Natural killer cell (primary cell): Measurements from ENCODE around the gene PCDHB6. TPM values are rescaled to one million over a fixed set of nuclear protein-coding genes. Genes with fewer than 3 reads are reported as not detected.
"Not testable (repeated sequence)": the region's sequence is repeated elsewhere in the genome, so short reads cannot be mapped to it uniquely, and the experiment has no call there.

Experiments
- ATAC-seq, 3 donors: fragments of 150-1000 bp in 2 of 3; fragments of 200-7000 bp in 1 of 3; cut with Tn5 transposase; 1 replicate in 1 of 3; 2 replicates in 2 of 3; pipeline ENCODE4 v1.10.0; 2021; ENCODE audit warnings: mild to moderate bottlenecking in 2 of 3, moderate library complexity in 2 of 3
- DNase-seq, 2 donors: peaks; one replicate each; pipeline versions ENCODE4 v3.0.0 to v3.0.0-alpha.2; 2013 to 2021; ENCODE audit warnings: mixed read lengths in 1 of 2
- H3K27ac ChIP-seq: one replicate; pipeline ENCODE4 v1.5.1; 2013; ENCODE audit warnings: mild to moderate bottlenecking, low read length
- H3K27me3 ChIP-seq: one replicate; pipeline ENCODE4 v1.6.1; 2013; ENCODE audit warnings: low read length; ENCODE audit not compliant: control insufficient read depth, insufficient read depth
- H3K36me3 ChIP-seq: one replicate; pipeline ENCODE4 v1.6.1; 2013; ENCODE audit warnings: low read length; ENCODE audit not compliant: control insufficient read depth, insufficient read depth
- H3K4me1 ChIP-seq: one replicate; pipeline ENCODE4 v1.6.1; 2013; ENCODE audit warnings: low read length; ENCODE audit not compliant: control insufficient read depth, insufficient read depth
- H3K4me3 ChIP-seq: one replicate; pipeline ENCODE4 v1.5.1; 2013; ENCODE audit warnings: low read length
- H3K9me3 ChIP-seq: one replicate; pipeline ENCODE4 v1.6.1; 2013; ENCODE audit warnings: low read length; ENCODE audit not compliant: control insufficient read depth, insufficient read depth
- H3K27ac Mint-ChIP-seq, 2 donors: one replicate each; pipeline ENCODE4 v1.8.0; 2022; ENCODE audit warnings: mild to moderate bottlenecking in 2 of 2, mixed read lengths in 2 of 2, moderate library complexity in 1 of 2
- H3K27me3 Mint-ChIP-seq, 2 donors: one replicate each; pipeline ENCODE4 v1.8.0; 2022; ENCODE audit warnings: low read depth in 2 of 2, mixed read lengths in 2 of 2
- H3K36me3 Mint-ChIP-seq: one replicate; pipeline ENCODE4 v1.8.0; 2022; ENCODE audit warnings: mixed read lengths
- H3K4me1 Mint-ChIP-seq, 2 donors: one replicate each; pipeline ENCODE4 v1.8.0; 2022; ENCODE audit warnings: mixed read lengths in 2 of 2
- H3K4me3 Mint-ChIP-seq: one replicate; pipeline ENCODE4 v1.8.0; 2022; ENCODE audit warnings: mild to moderate bottlenecking, moderate library complexity, mixed read lengths
- H3K9me3 Mint-ChIP-seq, 2 donors: one replicate each; pipeline ENCODE4 v1.8.0; 2022; ENCODE audit warnings: mixed read lengths in 2 of 2
- CTCF ChIP-seq: fragments of 200-600 bp; IDR thresholded peaks from one replicate; pipeline ENCODE4 v1.8.0; 2022; ENCODE audit warnings: antibody characterized with exemption
- WGBS: methylation state at CpG from one replicate; pipeline ENCODE4 v1.1.7; 2013; ENCODE audit warnings: missing lambda C conversion rate; ENCODE audit not compliant: insufficient coverage; 5-methylcytosine and 5-hydroxymethylcytosine counted together
- intact Hi-C: fragments of 100-400 bp; cut with micrococcal nuclease; formaldehyde crosslinking; loops from one replicate; pipeline ENCODE4 v1.14.2; 2022
- total RNA-seq, 4 donors: library from RNA; stranded (reverse); fragments of 120-200 nt in 1 of 4; gene quantifications; one replicate each; pipeline versions ENCODE4 v1.2.3 to v1.2.4, GENCODE V29; 2013 to 2022

PCDHB6 gene
- total RNA-seq, 3 donors from 2014 or later (not counting 1 experiment from before 2014, with no cell fraction given): not detected

GRCh38 chr5:141182248-141182647, 32.4 kb downstream of the PCDHB6 start, which contains the start of gene PCDHB16:
Gene PCDHB16, plus strand, starts transcription at chr5:141182387. Its CDS starts 173 bp downstream, at chr5:141182560.
- no peak within 1 kb of the TSS for H3K4me3 ChIP-seq
- 21% methylated on average over 13 of the region's 13 CpGs for WGBS
- peaks cover 4 to 5% of the 10 kb centered on the region in 2 donors for H3K9me3 Mint-ChIP-seq
- peaks cover 2% of the 10 kb centered on the region for H3K27me3 ChIP-seq
- H3K27me3 Mint-ChIP-seq: peaks cover 29% of the 10 kb centered on the region in 2 donors
- no peak within 1 kb of the TSS for H3K27ac ChIP-seq
- DNase-seq (peak in 1 of 2 donors; percentile 11), ATAC-seq (no peak)
- H3K27ac Mint-ChIP-seq: no peak within 1 kb of the TSS
- intact Hi-C loops: no loop called here
- TF ChIP-seq CTCF: no peak
- H3K4me1 ChIP-seq: no peaks in the 10 kb centered on the region
- H3K36me3 Mint-ChIP-seq: peaks cover 26% of the 10 kb centered on the region
- H3K4me1 Mint-ChIP-seq: peaks cover 0 to 6% of the 10 kb centered on the region in 2 donors
- no peak within 1 kb of the TSS for H3K4me3 Mint-ChIP-seq
- H3K36me3 ChIP-seq: no peaks in the 10 kb centered on the region
- no peaks in the 10 kb centered on the region for H3K9me3 ChIP-seq

- Mint-ChIP-seq H3K27me3 (peaks cover 37 to 43% of the 10 kb centered on the region in 2 donors), H3K36me3 (peaks cover 32% of the 10 kb centered on the region)
- ATAC-seq, H3K27ac ChIP-seq, intact Hi-C loops, H3K4me3 Mint-ChIP-seq, H3K36me3 ChIP-seq, H3K9me3 ChIP-seq, H3K4me1 Mint-ChIP-seq, DNase-seq, H3K4me1 ChIP-seq, H3K4me3 ChIP-seq, H3K9me3 Mint-ChIP-seq, H3K27me3 ChIP-seq, H3K27ac Mint-ChIP-seq: not testable (repeated sequence)
- WGBS: 37% methylated on average over 29 of the region's 69 CpGs
Observed at GRCh38 chr5:141184117-141184855, 34.4 kb downstream of the PCDHB6 start.

- peaks cover 37% of the 10 kb centered on the region in 2 donors for H3K27me3 Mint-ChIP-seq
Observed at GRCh38 chr5:141186897-141187512, 37.1 kb downstream of the PCDHB6 start, which contains the start of gene PCDHB9. Gene PCDHB9, plus strand, starts transcription at chr5:141187161. Its CDS starts 158 bp downstream, at chr5:141187319.

GRCh38 chr5:141188682-141189081, 38.8 kb downstream of the PCDHB6 start:
- H3K27ac Mint-ChIP-seq, H3K27me3 ChIP-seq, H3K27ac ChIP-seq, H3K4me1 Mint-ChIP-seq, H3K4me1 ChIP-seq, H3K36me3 ChIP-seq, intact Hi-C loops, DNase-seq, H3K9me3 ChIP-seq, H3K4me3 Mint-ChIP-seq, H3K4me3 ChIP-seq, ATAC-seq: not testable (repeated sequence)
- 37% methylated on average over 16 of the region's 37 CpGs for WGBS
- H3K36me3 Mint-ChIP-seq: peaks cover 26% of the 10 kb centered on the region
- H3K9me3 Mint-ChIP-seq: peaks cover 8 to 15% of the 10 kb centered on the region in 2 donors
- peaks cover 28 to 36% of the 10 kb centered on the region in 2 donors for H3K27me3 Mint-ChIP-seq

More at GRCh38 chr5:141186897-141187512, 37.1 kb downstream of the PCDHB6 start, which contains the start of gene PCDHB9:
- Histone ChIP-seq H3K27me3 (peaks cover 2% of the 10 kb centered on the region), H3K9me3 (no peaks in the 10 kb centered on the region), H3K36me3 (no peaks in the 10 kb centered on the region), H3K27ac (no peak within 1 kb of the TSS), H3K4me3 (no peak within 1 kb of the TSS), H3K4me1 (no peaks in the 10 kb centered on the region)
- Mint-ChIP-seq H3K4me1 (peaks cover 0 to 6% of the 10 kb centered on the region in 2 donors), H3K36me3 (peaks cover 32% of the 10 kb centered on the region), H3K9me3 (peaks cover 10 to 13% of the 10 kb centered on the region in 2 donors), H3K4me3 (peak within 1 kb of the TSS; percentile 0), H3K27ac (no peak within 1 kb of the TSS)
- WGBS: 21% methylated on average over 7 of the region's 9 CpGs
- no peak for TF ChIP-seq CTCF
- DNase-seq: peak in 1 of 2 donors; percentile 52
- ATAC-seq: no peak
- intact Hi-C loops: no loop called here

GRCh38 chr5:141189131-141189530, 39.3 kb downstream of the PCDHB6 start:
- H3K36me3 Mint-ChIP-seq: peaks cover 26% of the 10 kb centered on the region
- H3K9me3 ChIP-seq, H3K4me1 ChIP-seq, H3K27ac Mint-ChIP-seq, ATAC-seq, intact Hi-C loops, DNase-seq, H3K27me3 ChIP-seq, H3K4me3 Mint-ChIP-seq, H3K36me3 ChIP-seq, H3K27ac ChIP-seq, H3K4me1 Mint-ChIP-seq, H3K4me3 ChIP-seq: not testable (repeated sequence)
- H3K27me3 Mint-ChIP-seq: peaks cover 28 to 36% of the 10 kb centered on the region in 2 donors
- 43% methylated on average over 30 of the region's 35 CpGs for WGBS
- peaks cover 8 to 15% of the 10 kb centered on the region in 2 donors for H3K9me3 Mint-ChIP-seq
